KMS-11 (cell line): ENCODE results near the gene CDCP1.

ENCODE experiments used
- H2AFZ ChIP-seq: fragments of 200-600 bp; sonication (generic); 2 replicates; pipeline ENCODE4 v1.6.1; 2016; ENCODE audit warnings: antibody characterized with exemption, mixed run types, low read depth
- H3K27ac ChIP-seq: fragments of 200-600 bp; sonication (generic); 2 replicates; pipeline ENCODE4 v1.6.1; 2016; ENCODE audit warnings: mild to moderate bottlenecking, mixed run types
- H3K27me3 ChIP-seq: fragments of 200-600 bp; sonication (generic); 2 replicates; pipeline ENCODE4 v1.6.1; 2017; ENCODE audit warnings: mild to moderate bottlenecking, low read depth, mixed run types, moderate library complexity; ENCODE audit not compliant: insufficient read depth
- H3K36me3 ChIP-seq: fragments of 200-600 bp; sonication (generic); 2 replicates; pipeline ENCODE4 v1.6.1; 2017; ENCODE audit warnings: mild to moderate bottlenecking, mixed run types; ENCODE audit not compliant: insufficient read depth
- H3K4me1 ChIP-seq: fragments of 200-600 bp; sonication (generic); 2 replicates; pipeline ENCODE4 v1.6.1; 2016; ENCODE audit warnings: mild to moderate bottlenecking, low read depth, mixed run types; ENCODE audit not compliant: poor library complexity, severe bottlenecking
- H3K4me2 ChIP-seq: fragments of 200-600 bp; sonication (generic); 2 replicates; pipeline ENCODE4 v1.7.0; 2016; ENCODE audit warnings: mild to moderate bottlenecking, mixed run types
- H3K4me3 ChIP-seq: fragments of 200-600 bp; sonication (generic); IDR thresholded peaks from 2 replicates; pipeline ENCODE4 v1.6.1; 2017; ENCODE audit warnings: low read depth, low read length, mixed read lengths; ENCODE audit not compliant: insufficient read depth
- H3K79me2 ChIP-seq: fragments of 200-600 bp; sonication (generic); 2 replicates; pipeline ENCODE4 v1.6.1; 2016; ENCODE audit warnings: low read depth, mixed run types; ENCODE audit not compliant: insufficient read depth
- H3K9ac ChIP-seq: fragments of 200-600 bp; sonication (generic); 2 replicates; pipeline ENCODE4 v1.6.1; 2016; ENCODE audit warnings: mild to moderate bottlenecking, mixed run types
- H4K20me1 ChIP-seq: fragments of 200-600 bp; sonication (generic); 2 replicates; pipeline ENCODE4 v1.6.1; 2016; ENCODE audit warnings: mild to moderate bottlenecking, mixed run types; ENCODE audit not compliant: insufficient read depth
- CTCF ChIP-seq: fragments of 200-600 bp; sonication (generic); conservative IDR thresholded peaks from 2 replicates; pipeline ENCODE4 v1.6.1; 2017; ENCODE audit warnings: low read depth, mild to moderate bottlenecking, antibody characterized with exemption, low read length, moderate library complexity, mixed read lengths

Gene CDCP1

GRCh38 chr3:45037720-45038455, 108.3 kb downstream of the CDCP1 start:
- Histone ChIP-seq H3K27ac (no peak overlapping the region), H4K20me1 (no peaks in the 10 kb centered on the region), H3K9ac (no peak overlapping the region), H3K36me3 (no peaks in the 10 kb centered on the region), H3K4me3 (no peak overlapping the region), H3K79me2 (no peaks in the 10 kb centered on the region), H2AFZ (no peak overlapping the region; the same call in 1 of the 2 replicates), H3K4me1 (peaks cover 54% of the 10 kb centered on the region), H3K4me2 (no peak overlapping the region), H3K27me3 (no peaks in the 10 kb centered on the region)
- peak; percentile 82 for TF ChIP-seq CTCF

- H3K9ac ChIP-seq, result no peak overlapping the region
- H4K20me1 ChIP-seq, result no peaks in the 10 kb centered on the region
- H3K79me2 ChIP-seq, result no peaks in the 10 kb centered on the region
- H3K27me3 ChIP-seq, result no peaks in the 10 kb centered on the region
- no peak overlapping the region for H3K4me2 ChIP-seq
- peak overlapping the region; percentile 75; the same call in 1 of the 2 replicates for H3K27ac ChIP-seq
- H3K4me1 ChIP-seq, result peaks cover 32% of the 10 kb centered on the region
- no peak overlapping the region; the same call in 1 of the 2 replicates for H2AFZ ChIP-seq
- H3K36me3 ChIP-seq, result no peaks in the 10 kb centered on the region
- H3K4me3 ChIP-seq, result no peak overlapping the region
- no peak for TF ChIP-seq CTCF
Measured at GRCh38 chr3:45035441-45036301, 110.5 kb downstream of the CDCP1 start.

- H2AFZ ChIP-seq, result peak overlapping the region; percentile 87
Measured at GRCh38 chr3:45034612-45035252, 111.4 kb downstream of the CDCP1 start.

More at GRCh38 chr3:45034612-45035252, 111.4 kb downstream of the CDCP1 start:
- no peaks in the 10 kb centered on the region for H3K79me2 ChIP-seq
- H3K4me1 ChIP-seq, result peaks cover 26% of the 10 kb centered on the region
- H4K20me1 ChIP-seq, result no peaks in the 10 kb centered on the region
- peak overlapping the region; percentile 83 for H3K4me2 ChIP-seq
- no peaks in the 10 kb centered on the region for H3K36me3 ChIP-seq
- no peak for TF ChIP-seq CTCF
- H3K4me3 ChIP-seq, result no peak overlapping the region
- peak overlapping the region; percentile 46; the same call in 1 of the 2 replicates for H3K9ac ChIP-seq
- H3K27me3 ChIP-seq, result no peaks in the 10 kb centered on the region
- peak overlapping the region; percentile 75 for H3K27ac ChIP-seq
